ENCODE results near the gene MYH7B. TPM values are rescaled to one million over a fixed set of nuclear protein-coding genes. Genes with fewer than 3 reads are reported as not detected.

The MYH7B gene
- polyA plus RNA-seq: 1 to 10 TPM in 1 of 4 donors, under 1 TPM in 2, not detected in 1; 0.52 to 2.2 (median 0.89) TPM
- long read RNA-seq, donor 1: 0 reads
- long read RNA-seq, donor 2: 0 reads
- long read RNA-seq, donor 3: 0 reads
- long read RNA-seq, donor 4: 0 reads
- long read RNA-seq, donor 5: 0 reads
- long read RNA-seq, donor 6: 0 reads
- long read RNA-seq, donor 7, partial matches to known transcripts: 97 of 105 reads
- long read RNA-seq, donor 7, other reads (novel, unspliced or antisense): 0 of 105 reads
- long read RNA-seq, donor 8: 0 reads
- long read RNA-seq, donor 9: 0 reads
- long read RNA-seq, donor 10, partial matches to known transcripts: 24 of 29 reads
- long read RNA-seq, donor 10, other reads (novel, unspliced or antisense): 5 of 29 reads

DNA sequence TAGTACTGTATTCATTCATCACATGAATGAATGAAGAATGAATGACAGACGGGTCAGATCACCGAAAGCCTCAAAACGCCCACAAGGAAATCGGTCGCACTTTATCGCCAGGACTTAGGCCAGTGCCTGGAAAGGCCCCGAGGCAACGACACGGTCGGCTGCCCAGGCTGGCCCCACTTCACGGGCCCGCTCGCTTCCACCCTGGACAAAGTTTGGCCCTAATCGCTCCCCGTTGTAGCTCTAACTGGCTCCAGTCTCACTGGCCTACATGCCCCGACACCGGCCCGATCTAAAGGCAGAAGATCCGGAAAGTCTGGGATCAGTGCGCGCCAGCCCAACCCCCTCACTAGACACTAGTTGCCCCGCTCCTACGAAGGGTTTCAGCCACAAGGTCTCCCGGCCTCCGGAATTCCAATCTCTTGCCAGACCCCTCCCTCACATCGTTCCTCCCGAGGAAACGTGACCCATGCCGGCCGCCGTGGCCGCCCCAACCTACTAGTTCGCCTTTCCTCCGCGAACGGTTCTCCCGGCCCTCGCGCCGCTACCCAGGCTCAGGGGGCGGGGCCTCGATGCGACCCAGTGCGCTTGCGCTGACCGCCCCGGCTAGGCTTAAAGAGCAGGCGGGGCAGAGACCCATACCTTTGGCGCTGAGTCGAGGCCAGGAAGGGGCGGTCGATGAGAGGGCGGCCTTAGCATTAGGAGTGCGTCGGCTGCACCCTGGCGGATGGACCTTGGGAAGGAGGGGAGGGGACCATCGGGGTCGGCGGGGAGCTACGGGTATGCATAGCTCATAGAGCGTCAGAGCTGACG is at the start of gene MYH7B, which contains the start of gene GSS:
TSS of gene MYH7B (plus strand) at position 638 of the 810 bp plus-strand sequence. CDS start 22,138 bp downstream, outside the sequence.
TSS of gene GSS (minus strand) at position 576 of the 810 bp plus-strand sequence. CDS start 3,954 bp downstream, outside the sequence.
- WGBS, 3 donors: 0 to 1% (median 0%) methylated on average over 58 to 62 of the region's 62 CpGs
- FAIRE-seq (no peak), DNase-seq (peak; percentile 95 to 97)
- peaks cover 0 to 32% (median 0%) of the 10 kb centered on the region in 3 donors for H3K27me3 ChIP-seq (ENCODE audit: control insufficient read depth in 3 of 3, insufficient read depth in 3 of 3, low read length in 3 of 3)
- no peaks in the 10 kb centered on the region for H3K36me3 ChIP-seq (ENCODE audit: control insufficient read depth in 3 of 3, insufficient read depth in 2 of 3, low read depth in 1 of 3, low read length in 3 of 3)
- H3K4me1 ChIP-seq (ENCODE audit: control insufficient read depth in 3 of 3, insufficient read depth in 2 of 3, low read depth in 1 of 3, low read length in 2 of 3): peaks cover 0 to 13% (median 6%) of the 10 kb centered on the region in 3 donors
- peak within 1 kb of the TSS; percentile 57 to 94 (median 76) for H3K27ac ChIP-seq (ENCODE audit: low read depth in 1 of 3, low read length in 2 of 3)
- peak within 1 kb of the TSS; percentile 64 to 87 (median 66) for H3K4me3 ChIP-seq (ENCODE audit: low read depth in 1 of 3, low read length in 3 of 3)
- no peaks in the 10 kb centered on the region for H3K9me3 ChIP-seq (ENCODE audit: control insufficient read depth in 2 of 2, insufficient read depth in 1 of 2, low read depth in 1 of 2, low read length in 1 of 2)

DNA sequence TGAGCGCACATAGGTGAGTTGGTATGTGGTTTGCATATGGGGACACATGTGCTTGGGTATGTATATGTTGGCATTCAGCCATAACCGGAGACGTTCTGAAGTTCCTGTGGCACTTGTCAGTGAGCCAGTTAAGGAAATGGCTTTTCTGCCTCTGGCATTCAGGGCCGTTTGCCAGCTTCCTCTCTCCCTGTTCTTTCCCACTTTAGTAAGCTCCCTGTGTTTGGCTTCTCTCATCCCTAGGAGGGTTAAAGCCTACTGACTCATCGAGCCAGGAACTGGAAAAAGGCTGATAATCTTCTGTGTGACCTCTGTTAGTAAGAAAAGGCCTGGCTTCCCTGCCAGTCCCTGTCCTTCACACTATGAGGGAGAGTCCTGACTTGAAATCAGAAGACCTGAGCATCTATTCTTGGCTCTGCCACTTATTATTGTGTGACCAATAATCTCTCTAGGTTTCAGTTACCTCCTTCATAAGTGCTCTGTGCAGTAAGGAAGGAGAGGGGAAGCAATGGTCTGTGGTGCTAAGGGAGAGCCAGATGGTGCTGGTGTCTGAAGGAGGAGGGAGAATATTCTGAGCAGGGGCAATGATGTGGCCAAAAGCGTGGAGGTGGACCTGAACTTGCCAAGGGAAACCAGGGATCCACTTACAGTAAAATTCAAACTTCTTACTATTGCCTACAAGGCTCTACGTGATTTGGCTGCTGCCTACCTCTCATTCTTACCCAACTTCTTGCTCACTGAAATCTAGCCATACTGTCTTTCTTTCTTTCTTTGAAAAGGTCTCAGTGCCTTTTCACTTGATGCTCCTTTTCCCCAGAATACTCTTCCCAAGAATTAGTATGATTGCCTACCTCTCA is 47.8 kb upstream of the MYH7B start:
- Histone ChIP-seq H3K9me3 (ENCODE audit: control insufficient read depth in 2 of 2, insufficient read depth in 1 of 2, low read depth in 1 of 2, low read length in 1 of 2) (no peaks in the 10 kb centered on the region), H3K4me3 (ENCODE audit: low read depth in 1 of 3, low read length in 3 of 3) (no peak overlapping the region), H3K27ac (ENCODE audit: low read depth in 1 of 3, low read length in 2 of 3) (peak overlapping the region in 2 of 3 donors; percentile 27 to 54), H3K4me1 (ENCODE audit: control insufficient read depth in 3 of 3, insufficient read depth in 2 of 3, low read depth in 1 of 3, low read length in 2 of 3) (peaks cover 4 to 12% (median 5%) of the 10 kb centered on the region in 3 donors), H3K27me3 (ENCODE audit: control insufficient read depth in 3 of 3, insufficient read depth in 3 of 3, low read length in 3 of 3) (no peaks in the 10 kb centered on the region), H3K36me3 (ENCODE audit: control insufficient read depth in 3 of 3, insufficient read depth in 2 of 3, low read depth in 1 of 3, low read length in 3 of 3) (peaks cover 0 to 5% (median 0%) of the 10 kb centered on the region in 3 donors)
- no peak for FAIRE-seq
- WGBS, 3 donors: 34 to 41% (median 35%) methylated on average over 7 of the region's 7 CpGs
- DNase-seq: peak; percentile 15 to 81

DNA sequence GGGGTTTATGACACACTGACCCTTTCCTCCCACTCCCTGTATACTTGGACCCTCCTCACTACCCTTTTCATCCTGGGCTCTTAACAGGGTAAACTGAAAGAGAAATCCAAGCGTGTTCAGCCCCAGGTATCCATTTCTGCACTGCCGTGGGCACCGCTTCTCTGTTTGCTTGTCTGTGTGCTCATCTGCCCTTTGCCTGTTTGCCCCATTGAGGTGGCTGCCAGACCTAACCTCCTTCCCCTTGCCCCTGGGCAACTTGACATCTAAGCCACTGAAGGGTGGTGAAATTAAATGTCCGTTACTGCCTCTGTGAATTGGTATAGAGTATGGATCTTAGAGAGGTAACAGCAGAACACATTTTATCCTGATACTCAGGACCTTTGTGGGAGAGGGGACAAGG is 40.5 kb upstream of the MYH7B start:
- peak; percentile 27 to 51 for DNase-seq
- no peak overlapping the region for H3K4me3 ChIP-seq (ENCODE audit: low read depth in 1 of 3, low read length in 3 of 3)

DNA sequence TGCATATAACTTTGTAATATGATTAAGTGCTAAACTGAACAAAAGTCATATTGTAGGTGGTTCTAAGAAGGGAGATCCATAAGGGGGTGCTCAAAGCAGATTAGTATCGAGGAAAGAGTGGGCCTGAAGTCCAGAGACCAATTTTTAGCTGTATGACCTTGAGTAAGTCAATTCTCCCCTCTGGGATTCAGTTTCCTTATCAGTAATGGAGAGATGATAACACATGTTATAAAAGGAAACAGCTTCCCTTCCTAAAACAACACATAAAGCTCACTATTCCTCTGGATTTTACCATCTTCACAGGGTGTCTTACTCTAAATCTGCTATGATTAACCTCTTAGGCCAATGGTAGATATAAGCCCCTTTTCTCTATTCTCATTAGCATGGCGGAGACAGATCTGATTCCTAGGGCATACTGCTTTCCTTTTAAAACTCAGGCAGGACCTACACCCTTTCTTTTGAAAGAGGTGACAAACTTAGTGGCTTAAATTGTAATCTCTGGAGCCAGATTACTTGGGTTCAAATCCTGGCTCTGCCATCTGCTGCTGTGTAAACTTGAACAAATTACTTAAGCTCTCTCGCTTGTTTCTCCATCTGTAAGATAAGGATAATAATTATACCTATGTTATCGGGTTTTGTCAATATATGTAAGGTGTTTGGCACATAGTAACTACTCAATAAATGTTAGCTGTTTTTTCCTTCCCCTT is 39.8 kb upstream of the MYH7B start:
- 24 to 68% (median 43%) methylated on average over 4 of the region's 4 CpGs for WGBS, 3 donors
- Histone ChIP-seq H3K27ac (ENCODE audit: low read depth in 1 of 3, low read length in 2 of 3) (peak overlapping the region; percentile 64 to 76 (median 71)), H3K4me1 (ENCODE audit: control insufficient read depth in 3 of 3, insufficient read depth in 2 of 3, low read depth in 1 of 3, low read length in 2 of 3) (peaks cover 3 to 40% (median 13%) of the 10 kb centered on the region in 3 donors), H3K9me3 (ENCODE audit: control insufficient read depth in 2 of 2, insufficient read depth in 1 of 2, low read depth in 1 of 2, low read length in 1 of 2) (no peaks in the 10 kb centered on the region), H3K4me3 (ENCODE audit: low read depth in 1 of 3, low read length in 3 of 3) (no peak overlapping the region), H3K36me3 (ENCODE audit: control insufficient read depth in 3 of 3, insufficient read depth in 2 of 3, low read depth in 1 of 3, low read length in 3 of 3) (peaks cover 0 to 22% (median 11%) of the 10 kb centered on the region in 3 donors), H3K27me3 (ENCODE audit: control insufficient read depth in 3 of 3, insufficient read depth in 3 of 3, low read length in 3 of 3) (no peaks in the 10 kb centered on the region)
- peak; percentile 39 to 69 for DNase-seq
- no peak for FAIRE-seq

More for the DNA sequence above, 40.5 kb upstream of the MYH7B start:
- 33 to 66% (median 53%) methylated on average over 4 of the region's 4 CpGs for WGBS, 3 donors
- Histone ChIP-seq H3K4me1 (ENCODE audit: control insufficient read depth in 3 of 3, insufficient read depth in 2 of 3, low read depth in 1 of 3, low read length in 2 of 3) (peaks cover 3 to 40% (median 13%) of the 10 kb centered on the region in 3 donors), H3K27me3 (ENCODE audit: control insufficient read depth in 3 of 3, insufficient read depth in 3 of 3, low read length in 3 of 3) (no peaks in the 10 kb centered on the region), H3K36me3 (ENCODE audit: control insufficient read depth in 3 of 3, insufficient read depth in 2 of 3, low read depth in 1 of 3, low read length in 3 of 3) (peaks cover 0 to 15% (median 7%) of the 10 kb centered on the region in 3 donors), H3K27ac (ENCODE audit: low read depth in 1 of 3, low read length in 2 of 3) (peak overlapping the region in 2 of 3 donors; percentile 58 to 76), H3K9me3 (ENCODE audit: control insufficient read depth in 2 of 2, insufficient read depth in 1 of 2, low read depth in 1 of 2, low read length in 1 of 2) (no peaks in the 10 kb centered on the region)
- FAIRE-seq: no peak

DNA sequence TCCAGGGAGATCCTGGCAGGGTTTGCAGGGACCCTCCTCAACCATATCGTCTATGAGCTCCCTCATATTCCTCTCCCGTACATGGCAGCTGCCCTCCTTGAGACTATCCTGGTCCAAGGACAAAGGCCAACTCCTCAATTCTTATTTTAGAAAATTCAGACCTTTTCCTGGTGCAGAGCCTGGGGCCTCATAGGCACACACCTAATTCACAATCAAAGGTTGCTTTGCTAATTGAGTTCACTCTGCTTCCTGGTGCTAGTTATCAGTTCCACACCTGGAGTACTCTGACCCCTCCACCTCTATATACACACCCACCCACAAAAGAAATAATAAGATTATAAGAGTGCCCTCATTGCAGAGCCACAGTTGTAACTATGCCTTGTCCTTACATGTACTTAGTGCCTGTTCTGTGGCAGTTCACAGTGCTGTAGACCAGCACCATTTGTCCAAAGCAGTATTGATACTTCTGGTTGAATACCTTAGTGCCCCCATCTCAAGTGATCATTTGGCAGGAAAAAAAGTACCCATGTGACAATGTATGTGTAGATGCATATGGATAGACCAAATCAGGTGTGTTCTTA is 38.8 kb upstream of the MYH7B start:
- FAIRE-seq: no peak

DNA sequence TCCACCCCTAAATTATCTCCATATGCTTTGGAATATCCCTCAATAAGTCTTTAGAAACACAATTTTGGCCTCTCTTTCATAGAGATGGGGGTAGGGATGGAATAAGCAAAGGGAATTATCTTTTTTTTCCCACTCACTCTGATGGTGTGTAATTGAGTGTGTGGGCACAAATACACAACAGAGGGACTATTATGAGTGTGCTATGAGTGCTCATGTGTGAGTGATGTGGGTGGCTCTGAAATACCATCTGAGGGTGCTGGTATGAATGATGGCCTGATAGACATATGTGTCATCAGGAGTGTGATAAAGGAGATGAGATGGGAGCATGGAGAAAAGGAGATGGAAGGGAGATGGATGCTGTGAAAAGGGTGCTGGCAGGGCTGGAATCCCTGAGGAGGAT is 35.6 kb upstream of the MYH7B start:
- FAIRE-seq (no peak), DNase-seq (no peak)
- Histone ChIP-seq H3K27ac (ENCODE audit: low read depth in 1 of 3, low read length in 2 of 3) (no peak overlapping the region), H3K36me3 (ENCODE audit: control insufficient read depth in 3 of 3, insufficient read depth in 2 of 3, low read depth in 1 of 3, low read length in 3 of 3) (peaks cover 11 to 34% (median 12%) of the 10 kb centered on the region in 3 donors), H3K4me3 (ENCODE audit: low read depth in 1 of 3, low read length in 3 of 3) (no peak overlapping the region), H3K4me1 (ENCODE audit: control insufficient read depth in 3 of 3, insufficient read depth in 2 of 3, low read depth in 1 of 3, low read length in 2 of 3) (peaks cover 0 to 24% (median 2%) of the 10 kb centered on the region in 3 donors), H3K27me3 (ENCODE audit: control insufficient read depth in 3 of 3, insufficient read depth in 3 of 3, low read length in 3 of 3) (no peaks in the 10 kb centered on the region), H3K9me3 (ENCODE audit: control insufficient read depth in 2 of 2, insufficient read depth in 1 of 2, low read depth in 1 of 2, low read length in 1 of 2) (peaks cover 0 to 5% of the 10 kb centered on the region in 2 donors)

More for the DNA sequence above, 38.8 kb upstream of the MYH7B start:
- H3K9me3 ChIP-seq (ENCODE audit: control insufficient read depth in 2 of 2, insufficient read depth in 1 of 2, low read depth in 1 of 2, low read length in 1 of 2): no peaks in the 10 kb centered on the region
- peak; percentile 82 to 96 for DNase-seq
- 15 to 56% (median 37%) methylated on average over 2 of the region's 2 CpGs for WGBS, 3 donors
- peaks cover 3 to 40% (median 13%) of the 10 kb centered on the region in 3 donors for H3K4me1 ChIP-seq (ENCODE audit: control insufficient read depth in 3 of 3, insufficient read depth in 2 of 3, low read depth in 1 of 3, low read length in 2 of 3)
- no peaks in the 10 kb centered on the region for H3K27me3 ChIP-seq (ENCODE audit: control insufficient read depth in 3 of 3, insufficient read depth in 3 of 3, low read length in 3 of 3)
- H3K27ac ChIP-seq (ENCODE audit: low read depth in 1 of 3, low read length in 2 of 3): peak overlapping the region; percentile 56 to 82 (median 71)
- no peak overlapping the region for H3K4me3 ChIP-seq (ENCODE audit: low read depth in 1 of 3, low read length in 3 of 3)
- H3K36me3 ChIP-seq (ENCODE audit: control insufficient read depth in 3 of 3, insufficient read depth in 2 of 3, low read depth in 1 of 3, low read length in 3 of 3): peaks cover under 1 to 32% (median 11%) of the 10 kb centered on the region in 3 donors

DNA sequence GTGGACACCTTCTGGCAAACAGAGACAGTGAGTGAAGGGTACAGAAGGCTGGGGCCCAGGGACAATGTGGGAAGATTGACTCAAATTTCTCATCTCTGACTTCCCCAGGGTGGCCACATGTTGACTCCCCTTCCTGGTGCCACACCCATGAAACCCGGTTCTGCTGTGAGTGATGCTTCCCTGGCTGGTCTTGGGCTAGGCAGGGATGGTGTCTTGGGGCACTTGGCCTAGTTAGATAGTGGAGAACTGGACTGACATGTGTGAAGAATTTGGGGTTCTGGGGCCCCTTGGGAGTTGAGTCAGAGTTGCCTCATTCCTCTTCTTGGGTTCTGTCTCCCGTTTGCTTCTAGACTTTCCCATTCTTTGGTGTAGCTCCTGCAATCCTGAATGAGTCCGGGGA is 34.2 kb upstream of the MYH7B start:
- no peak for DNase-seq
- peaks cover 0 to 12% (median 2%) of the 10 kb centered on the region in 3 donors for H3K4me1 ChIP-seq (ENCODE audit: control insufficient read depth in 3 of 3, insufficient read depth in 2 of 3, low read depth in 1 of 3, low read length in 2 of 3)
- peaks cover 0 to 5% of the 10 kb centered on the region in 2 donors for H3K9me3 ChIP-seq (ENCODE audit: control insufficient read depth in 2 of 2, insufficient read depth in 1 of 2, low read depth in 1 of 2, low read length in 1 of 2)
- H3K36me3 ChIP-seq (ENCODE audit: control insufficient read depth in 3 of 3, insufficient read depth in 2 of 3, low read depth in 1 of 3, low read length in 3 of 3): peaks cover 11 to 43% (median 22%) of the 10 kb centered on the region in 3 donors
- H3K27me3 ChIP-seq (ENCODE audit: control insufficient read depth in 3 of 3, insufficient read depth in 3 of 3, low read length in 3 of 3): no peaks in the 10 kb centered on the region
- H3K27ac ChIP-seq (ENCODE audit: low read depth in 1 of 3, low read length in 2 of 3): no peak overlapping the region
- 58 to 72% (median 69%) methylated on average over 3 of the region's 3 CpGs for WGBS, 3 donors
- H3K4me3 ChIP-seq (ENCODE audit: low read depth in 1 of 3, low read length in 3 of 3): no peak overlapping the region
- no peak for FAIRE-seq
